Measurements from ENCODE around the gene DCC.

- no peak for TF ChIP-seq EZH2 (IDR thresholded peaks at IDR 0.05; ENCODE audit: low read length, missing control alignments)
- no peak for TF ChIP-seq CTCF (conservative IDR thresholded peaks at IDR 0.05 in 1 of 2, IDR thresholded peaks at IDR 0.05 in 1 of 2; ENCODE audit: low read depth in 1 of 2, low read length in 2 of 2)
Observed at GRCh38 chr18:52341103-52341432, 1.1 kb downstream of the DCC start.

Measured in fibroblast of lung (primary cell).